GM19328 (cell line): ENCODE results near the gene WWOX.

ENCODE experiments used
- ATAC-seq: cut with Tn5 transposase; IDR thresholded peaks from one replicate; pipeline ENCODE4 v1.9.1; 2021; ENCODE audit warnings: mild to moderate bottlenecking, moderate library complexity; ENCODE audit not compliant: unreplicated experiment

The WWOX gene

GRCh38 chr16:78258375-78259065 lies 159.1 kb downstream of the WWOX start:
- ATAC-seq: no peak

- ATAC-seq: no peak
These were observed 160.4 kb downstream of the WWOX start for GRCh38 chr16:78259873-78260272.

GRCh38 chr16:78264642-78265041 lies 165.2 kb downstream of the WWOX start:
- ATAC-seq: no peak

DNA sequence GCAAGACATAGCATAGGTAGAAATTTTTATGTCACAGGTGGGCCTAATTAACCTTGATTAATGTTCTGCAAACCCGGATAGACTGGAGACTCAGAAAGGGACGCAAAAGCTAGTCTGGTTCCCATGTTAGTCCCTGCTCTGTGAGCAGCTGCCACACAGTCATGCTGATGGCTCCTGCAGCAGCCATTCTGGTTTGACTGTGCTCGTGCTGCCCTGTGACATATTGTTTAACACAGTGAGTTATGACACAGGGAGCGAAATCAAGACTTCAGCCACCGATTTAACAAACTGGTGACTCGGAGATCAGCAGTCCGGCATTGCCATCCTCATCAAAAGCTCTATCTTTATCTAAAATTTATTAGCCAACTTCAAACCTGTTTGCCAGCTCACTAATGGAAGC lies 169.8 kb downstream of the WWOX start:
- ATAC-seq: no peak

DNA sequence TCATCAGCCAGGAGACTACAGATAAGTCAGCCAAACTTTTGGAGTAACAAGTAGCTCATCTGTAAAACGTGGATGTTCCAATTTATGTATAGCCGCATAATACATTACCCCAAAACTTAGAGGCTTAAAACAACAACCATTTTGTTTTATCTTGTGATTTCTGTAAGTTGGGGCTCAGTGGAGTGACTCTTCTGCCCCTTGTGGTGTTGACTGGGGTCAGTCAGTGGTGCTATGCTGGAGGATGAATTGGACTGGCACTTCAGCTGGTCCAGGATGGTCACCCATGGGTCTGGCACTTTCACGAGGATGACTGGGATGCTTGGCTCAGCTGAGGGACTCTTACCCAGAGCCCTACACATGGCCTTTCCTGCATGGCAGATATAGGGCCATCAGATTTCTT lies 172.5 kb downstream of the WWOX start:
- ATAC-seq: no peak

GRCh38 chr16:78274771-78275170 lies 175.3 kb downstream of the WWOX start:
- no peak for ATAC-seq

DNA sequence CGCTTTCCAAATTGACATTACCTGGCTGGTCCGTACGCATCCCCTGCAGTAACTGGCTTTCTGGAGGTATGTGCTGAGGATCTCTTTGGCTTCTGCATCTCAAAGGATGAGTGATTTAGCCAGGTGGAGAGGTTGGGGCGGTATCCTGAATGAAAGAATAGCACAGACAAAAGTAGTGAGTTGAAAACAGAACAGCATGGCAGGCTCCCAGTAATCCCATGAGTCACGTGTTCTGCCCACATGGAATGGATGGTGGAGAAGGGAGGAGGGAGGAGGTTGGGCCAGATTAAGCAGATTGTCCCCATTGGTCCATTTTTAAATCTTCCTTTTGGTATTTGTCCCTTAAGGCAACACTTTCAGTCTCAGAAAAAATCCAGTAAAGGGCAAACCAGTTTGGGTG lies 176.0 kb downstream of the WWOX start:
- ATAC-seq: no peak

DNA sequence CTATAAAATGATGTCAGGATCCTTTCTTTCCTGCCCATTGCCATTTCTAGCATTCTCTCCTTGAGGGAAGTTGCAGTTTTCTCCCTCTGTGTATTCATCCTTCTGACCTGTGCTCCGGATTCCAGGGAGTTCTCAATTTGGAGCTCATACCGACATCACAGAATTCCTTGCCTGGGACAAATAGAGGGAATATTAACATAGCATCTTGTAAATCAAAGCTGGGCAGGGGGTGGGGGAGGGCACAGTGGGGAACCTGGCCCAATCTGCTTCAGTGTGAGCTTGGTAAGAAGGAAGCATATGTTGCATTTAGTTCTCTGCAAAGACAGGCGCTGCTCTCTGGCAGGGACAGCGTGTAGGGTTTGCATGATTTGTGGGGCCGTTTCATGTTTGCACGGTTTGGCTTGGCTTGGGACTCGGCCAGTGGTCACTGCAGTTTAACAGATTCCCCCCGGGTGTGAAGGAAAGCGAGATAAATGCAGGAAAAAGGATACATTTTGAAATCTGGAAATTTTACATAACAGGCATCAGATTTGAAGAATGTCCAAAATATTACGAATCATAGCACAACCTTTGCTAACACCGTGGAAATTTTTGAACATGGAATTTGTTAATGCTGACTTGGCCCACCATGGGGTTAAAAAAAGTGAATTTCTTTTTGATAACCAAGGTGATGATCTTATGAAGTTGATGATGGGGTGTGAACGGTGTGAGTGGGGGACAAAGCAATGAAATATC lies 178.0 kb downstream of the WWOX start:
- no peak for ATAC-seq

DNA sequence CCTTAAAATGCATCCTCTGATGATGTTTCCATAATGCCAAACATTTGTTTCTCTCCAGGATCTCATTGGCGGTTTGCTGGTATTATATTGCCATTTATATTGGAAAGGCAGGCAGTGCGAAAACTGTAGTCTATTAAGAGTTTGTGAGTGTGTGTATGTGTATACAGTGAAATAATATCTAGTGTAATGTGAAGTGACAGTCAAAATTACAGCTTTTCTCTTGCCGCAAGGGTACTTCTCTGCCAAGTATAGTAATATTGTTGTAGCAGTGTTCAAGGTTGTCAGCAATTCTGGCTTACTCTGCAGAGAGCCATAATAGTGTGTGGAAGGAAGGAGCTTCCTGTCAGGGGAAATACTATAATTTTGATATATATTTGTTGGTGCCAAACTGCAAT lies 178.6 kb downstream of the WWOX start:
- no peak for ATAC-seq

DNA sequence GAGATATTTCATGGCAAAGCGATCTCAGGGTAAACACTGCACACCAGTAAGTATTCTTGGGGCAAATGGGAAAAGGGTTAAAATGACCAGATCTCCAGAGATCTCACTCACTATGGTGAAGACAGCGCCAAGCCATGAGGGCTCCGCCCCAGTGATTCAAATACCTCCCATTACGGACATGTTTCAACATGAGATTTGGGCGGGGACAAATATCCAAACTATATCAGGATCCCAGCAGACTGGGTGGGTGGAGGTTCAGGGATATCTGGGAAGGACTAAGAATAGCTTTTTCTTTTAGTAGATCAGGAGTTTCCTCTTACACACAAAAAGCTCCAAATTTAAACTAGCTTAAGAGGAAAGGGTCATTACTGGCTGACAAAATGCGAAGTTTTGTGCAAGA lies 181.7 kb downstream of the WWOX start:
- ATAC-seq: no peak

DNA sequence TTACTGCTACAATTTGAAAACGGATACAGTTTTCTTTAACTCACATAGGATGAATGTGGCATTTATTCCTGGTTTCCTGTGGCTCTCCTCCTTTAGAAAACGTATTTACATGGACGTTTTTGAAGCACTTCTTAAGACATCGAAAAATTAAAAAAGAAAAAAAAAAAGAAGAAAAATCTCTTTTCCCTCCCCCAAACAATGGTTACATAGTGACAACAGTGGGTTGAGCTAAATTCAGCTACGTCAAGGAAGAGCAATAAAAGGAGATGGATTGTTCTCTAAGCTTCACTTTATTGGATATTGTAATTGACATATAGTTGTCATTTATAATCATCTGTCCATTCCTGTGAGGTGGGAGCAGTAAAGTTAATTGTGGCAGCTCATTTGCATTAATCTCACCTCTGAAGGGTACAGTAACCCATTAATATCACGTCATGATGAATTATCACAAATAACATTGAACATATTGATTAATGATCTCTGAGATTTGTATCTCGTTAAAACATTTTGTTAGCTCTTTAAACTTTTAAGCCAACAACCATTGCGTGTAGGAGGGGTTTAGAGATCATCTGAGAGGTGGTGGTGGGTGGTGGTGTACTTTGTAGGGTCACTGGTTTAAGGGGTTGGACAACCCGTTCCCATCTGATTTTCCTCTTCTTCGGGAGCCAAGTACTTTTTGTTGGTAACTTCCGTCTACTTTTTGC lies 184.2 kb downstream of the WWOX start:
- no peak for ATAC-seq

DNA sequence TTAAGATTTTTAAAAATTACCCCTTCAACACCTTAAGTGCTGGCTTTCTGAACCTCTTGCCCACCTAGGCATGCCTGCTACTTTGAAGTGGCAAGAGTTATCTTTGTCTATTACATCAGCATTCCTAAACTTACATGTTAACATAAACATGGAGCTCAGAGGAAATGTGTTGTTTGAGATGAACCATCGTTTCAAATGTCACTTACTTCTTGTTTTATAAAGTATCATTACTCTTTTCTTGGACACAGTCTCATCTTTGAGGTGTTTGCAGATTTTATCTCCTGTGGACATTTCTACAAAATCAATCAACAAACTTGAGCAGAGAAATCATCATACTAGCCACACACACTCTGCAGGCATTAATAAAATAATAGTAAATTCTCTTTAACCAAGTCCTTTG lies 184.9 kb downstream of the WWOX start:
- no peak for ATAC-seq

GRCh38 chr16:78284957-78285434 lies 185.5 kb downstream of the WWOX start:
- no peak for ATAC-seq

DNA sequence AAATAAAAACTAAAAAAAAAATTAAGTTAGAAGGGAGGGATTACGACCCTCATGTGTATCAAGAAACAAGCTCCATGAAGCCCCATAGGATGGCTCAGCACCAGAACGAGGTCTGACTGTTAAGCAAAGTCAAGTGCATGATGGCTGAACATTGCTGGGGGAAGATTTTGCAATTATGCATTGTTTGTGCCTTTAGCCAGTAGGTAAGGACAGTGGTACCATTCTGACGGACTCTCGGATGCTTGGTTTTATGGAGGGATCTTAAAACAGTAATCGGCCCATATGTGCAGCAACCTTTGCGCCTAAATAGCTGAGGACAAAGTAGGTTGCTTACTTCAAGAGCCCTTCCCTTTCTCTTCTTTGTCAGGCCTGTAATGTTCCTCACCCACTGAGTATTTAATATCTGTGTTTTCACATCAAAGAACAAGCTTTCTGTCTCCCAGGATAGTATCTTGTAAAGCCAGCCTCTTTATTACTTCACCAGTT lies 186.0 kb downstream of the WWOX start:
- no peak for ATAC-seq

DNA sequence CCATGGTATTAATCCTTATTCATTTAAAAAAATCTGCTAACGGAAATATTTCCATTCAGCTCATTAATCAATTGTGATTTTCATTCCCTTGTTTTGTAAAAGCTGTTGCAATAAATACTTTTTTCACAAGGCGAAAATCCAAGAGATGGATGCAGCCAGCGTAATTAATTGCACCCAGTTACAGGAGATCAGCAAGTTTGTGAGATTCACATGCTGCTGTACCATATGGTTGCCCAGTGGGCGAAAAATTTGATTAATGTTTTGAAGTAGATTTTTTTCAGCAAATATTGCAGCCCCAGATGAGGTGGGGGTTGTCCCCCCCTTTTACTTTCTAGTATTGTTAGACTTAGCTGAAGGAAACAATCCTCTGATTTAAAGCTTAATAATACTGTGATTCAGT lies 186.6 kb downstream of the WWOX start:
- ATAC-seq: no peak

GRCh38 chr16:78288888-78289287 lies 189.4 kb downstream of the WWOX start:
- no peak for ATAC-seq

DNA sequence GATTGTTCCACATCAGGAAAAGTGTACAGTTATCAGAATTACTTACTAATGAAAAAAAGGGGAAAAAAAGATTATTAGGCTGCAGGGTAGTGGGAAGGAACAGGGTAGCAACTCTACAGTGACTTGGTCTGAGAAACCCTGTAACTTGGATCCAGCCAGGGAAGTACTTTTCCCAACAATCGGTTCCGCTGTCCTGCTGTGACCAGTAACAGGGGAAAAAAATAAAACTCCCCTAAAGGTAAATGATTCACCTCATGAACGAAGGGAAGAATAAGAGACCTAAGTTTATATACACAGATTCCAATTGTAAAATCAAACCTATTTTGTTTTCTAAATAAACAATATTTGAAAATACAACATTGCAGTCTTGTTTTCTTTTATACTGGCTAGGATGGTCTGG lies 189.9 kb downstream of the WWOX start:
- no peak for ATAC-seq

GRCh38 chr16:78289844-78290277 lies 190.4 kb downstream of the WWOX start:
- no peak for ATAC-seq

- no peak for ATAC-seq
These were observed 190.9 kb downstream of the WWOX start for GRCh38 chr16:78290395-78290794.

- ATAC-seq: no peak
These were observed 191.6 kb downstream of the WWOX start for GRCh38 chr16:78290872-78291591.

- no peak for ATAC-seq
These were observed 192.2 kb downstream of the WWOX start for GRCh38 chr16:78291604-78292003.
